Vagina (tissue), 2 donors: ENCODE measurements around the gene NAA10. TPM values are rescaled to one million over a fixed set of nuclear protein-coding genes. Genes with fewer than 3 reads are reported as not detected.
"Not testable (repeated sequence)": the region's sequence is repeated elsewhere in the genome, so short reads cannot be mapped to it uniquely, and the experiment has no call there.

Experiments
- DNase-seq, 2 donors: peaks; one replicate each; pipeline ENCODE4 v3.0.0-alpha.2; 2017; ENCODE audit errors: extremely low spot score in 2 of 2
- H3K27ac ChIP-seq: fragments of 200-600 bp; sonication (generic); one replicate; pipeline ENCODE4 v1.5.1; 2019
- H3K27me3 ChIP-seq: fragments of 200-600 bp; sonication (generic); one replicate; pipeline ENCODE4 v1.5.1; 2019
- H3K36me3 ChIP-seq, 2 donors: fragments of 200-600 bp; sonication (generic); one replicate each; pipeline ENCODE4 v1.5.1; 2017 to 2019
- H3K4me1 ChIP-seq: fragments of 200-600 bp; sonication (generic); one replicate; pipeline ENCODE4 v1.5.1; 2019
- H3K4me3 ChIP-seq, 2 donors: fragments of 200-600 bp; sonication (generic); 1 replicate in 1 of 2; 2 replicates in 1 of 2; pipeline ENCODE4 v1.5.1; 2016 to 2019
- H3K9me3 ChIP-seq: fragments of 200-600 bp; sonication (generic); one replicate; pipeline ENCODE4 v1.5.1; 2019
- CTCF ChIP-seq, 3 experiments: fragments of 450-650 bp in 2 of 3; fragments of 200-600 bp in 1 of 3; sonication (generic) in 1 of 3; IDR thresholded peaks; one replicate each; pipeline ENCODE4 v1.5.1; 2017 to 2019; ENCODE audit warnings: antibody characterized with exemption in 3 of 3, mild to moderate bottlenecking in 2 of 3, moderate library complexity in 2 of 3
- POLR2A ChIP-seq, 2 donors: fragments of 450-650 bp; IDR thresholded peaks; one replicate each; pipeline ENCODE4 v1.6.1; 2017; ENCODE audit warnings: antibody characterized with exemption in 2 of 2, mild to moderate bottlenecking in 2 of 2, moderate library complexity in 2 of 2
- POLR2AphosphoS5 ChIP-seq, 2 donors: sonication (generic); formaldehyde crosslinking; IDR thresholded peaks; one replicate each; pipeline ENCODE4 v1.9.0; 2017; ENCODE audit warnings: antibody characterized with exemption in 2 of 2, mild to moderate bottlenecking in 2 of 2, low read depth in 1 of 2; ENCODE audit not compliant: insufficient read depth in 1 of 2
- intact Hi-C: fragments of 100-400 bp; cut with DNase I; formaldehyde crosslinking; loops from one replicate; pipeline ENCODE4 v1.15.1; 2023
- total RNA-seq: library from RNA; depleted of rRNA; stranded (reverse); fragments of >200 nt; gene quantifications from one replicate; pipeline ENCODE4 v1.2.3, GENCODE V29; 2016

NAA10 gene
- 66.8 TPM for total RNA-seq

DNA sequence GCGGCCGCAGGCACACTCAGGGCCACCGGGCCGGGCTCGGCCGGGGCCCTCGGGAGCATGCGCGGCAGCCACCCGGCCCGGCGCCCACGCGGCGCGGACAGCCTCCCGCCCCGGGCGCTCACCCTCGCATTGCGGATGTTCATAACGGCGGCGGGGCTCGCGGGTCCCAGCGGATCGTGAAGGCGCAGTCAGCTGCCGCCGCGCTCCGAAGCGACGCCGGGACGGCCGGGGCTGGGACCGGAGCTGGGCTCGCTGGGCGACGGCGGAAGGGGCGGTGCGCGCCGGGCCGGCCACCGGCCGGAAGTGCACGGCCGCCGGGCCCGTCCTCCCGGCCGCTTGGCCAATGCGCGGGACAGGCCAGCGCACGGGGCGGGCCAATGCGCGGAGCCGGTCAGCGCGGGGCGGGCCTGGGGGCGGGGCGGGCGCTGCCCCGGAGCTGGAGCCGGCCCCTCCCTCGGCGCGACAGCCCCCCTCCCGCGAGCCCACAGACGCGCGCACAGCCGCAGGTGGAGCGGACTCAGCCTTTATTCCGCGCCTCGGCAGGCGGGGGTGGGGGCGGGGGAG lies at the start of gene NAA10:
NAA10 (minus strand) TSS at position 276 of the 564 bp plus-strand sequence; CDS start at position 143, 133 bp downstream.
- no peaks in the 10 kb centered on the region for H3K27me3 ChIP-seq
- H3K9me3 ChIP-seq, result no peaks in the 10 kb centered on the region
- peaks cover 15% of the 10 kb centered on the region for H3K4me1 ChIP-seq
- H3K36me3 ChIP-seq, result no peaks in the 10 kb centered on the region
- peak within 1 kb of the TSS; percentile 64 for H3K4me3 ChIP-seq
- peak within 1 kb of the TSS; percentile 48 for H3K27ac ChIP-seq
- no peak for TF ChIP-seq POLR2A (IDR thresholded peaks at IDR 0.05)
- no peak for TF ChIP-seq CTCF (IDR thresholded peaks at IDR 0.05)
- intact Hi-C loops, result no loop called here
- DNase-seq, result no peak

DNA sequence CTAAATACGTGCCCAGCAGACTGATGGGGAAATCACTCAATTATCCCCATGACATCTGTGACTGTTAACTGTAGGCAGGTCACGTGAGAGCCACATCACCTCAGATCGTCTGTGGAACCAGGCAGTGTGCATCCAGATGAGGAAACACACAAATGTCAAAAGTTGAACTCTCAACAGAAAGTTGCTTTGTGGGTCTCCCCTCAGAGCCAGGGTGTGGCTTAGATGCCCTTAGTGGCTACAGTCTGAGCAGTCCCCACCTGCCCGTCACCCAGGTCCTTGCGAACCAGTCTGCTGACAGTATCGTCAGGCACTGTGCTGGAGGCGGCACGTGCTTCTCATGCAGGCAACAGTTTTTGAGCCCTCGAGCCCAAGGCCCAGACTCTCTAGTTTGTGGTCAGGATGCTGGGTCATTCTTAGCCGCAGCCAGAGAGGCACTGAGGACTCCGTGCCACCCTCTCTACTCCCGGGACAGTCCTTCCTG lies 48.5 kb upstream of the NAA10 start:
- no peak for TF ChIP-seq POLR2A (IDR thresholded peaks at IDR 0.05)

DNA sequence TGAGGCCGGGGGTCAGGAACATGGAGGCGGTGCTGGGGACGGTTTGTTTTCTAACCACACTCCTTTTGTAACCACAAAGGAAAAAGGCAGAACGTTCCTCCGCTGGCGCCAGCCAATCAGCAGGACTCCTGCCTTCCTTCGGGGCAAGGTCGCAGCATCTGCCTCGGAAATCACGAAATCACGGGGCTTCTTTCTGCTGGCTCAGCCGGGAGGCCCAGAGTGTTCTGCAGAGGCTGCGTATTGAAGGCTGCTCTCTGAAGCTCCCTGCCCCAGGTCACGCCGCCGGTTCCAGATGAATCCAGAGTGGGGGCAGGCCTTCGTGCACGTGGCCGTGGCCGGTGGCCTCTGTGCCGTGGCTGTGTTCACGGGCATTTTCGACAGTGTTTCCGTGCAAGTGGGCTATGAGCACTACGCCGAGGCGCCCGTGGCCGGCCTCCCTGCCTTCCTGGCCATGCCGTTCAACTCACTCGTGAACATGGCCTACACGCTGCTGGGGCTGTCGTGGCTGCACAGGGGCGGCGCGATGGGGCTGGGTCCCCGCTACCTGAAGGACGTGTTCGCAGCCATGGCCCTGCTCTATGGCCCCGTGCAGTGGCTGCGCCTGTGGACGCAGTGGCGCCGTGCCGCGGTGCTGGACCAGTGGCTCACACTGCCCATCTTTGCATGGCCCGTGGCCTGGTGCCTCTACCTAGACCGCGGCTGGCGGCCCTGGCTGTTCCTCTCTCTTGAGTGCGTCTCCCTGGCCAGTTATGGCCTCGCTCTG lies 47.1 kb upstream of the NAA10 start:
- H3K27ac ChIP-seq, result peak overlapping the region; percentile 77

More for the DNA sequence above, 48.5 kb upstream of the NAA10 start:
- H3K27ac ChIP-seq, result no peak overlapping the region
- no peak overlapping the region for H3K4me3 ChIP-seq
- peaks cover 13% of the 10 kb centered on the region for H3K4me1 ChIP-seq
- no peaks in the 10 kb centered on the region for H3K36me3 ChIP-seq
- H3K27me3 ChIP-seq, result no peaks in the 10 kb centered on the region
- no peaks in the 10 kb centered on the region for H3K9me3 ChIP-seq
- intact Hi-C loops, result no loop called here
- no peak for DNase-seq

DNA sequence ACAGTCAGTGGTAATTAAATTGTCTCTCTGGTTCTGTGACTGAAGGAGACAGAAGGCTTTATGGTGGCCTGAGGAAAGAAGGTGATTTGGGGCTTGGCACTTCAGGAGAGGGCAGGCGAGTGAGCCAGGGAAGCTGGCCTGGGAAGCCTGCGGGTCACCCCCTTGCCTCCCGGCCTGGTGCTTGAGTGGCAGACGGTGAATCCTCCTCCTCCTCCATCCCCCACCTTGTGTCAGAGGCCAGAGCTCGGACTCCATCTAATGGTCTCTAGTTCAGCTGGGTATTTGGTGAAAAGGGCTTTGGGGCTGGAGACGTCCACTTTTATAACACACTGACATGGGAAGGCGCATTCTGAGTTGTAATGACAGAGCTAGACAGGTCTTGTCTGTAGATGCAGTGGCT lies 46.4 kb upstream of the NAA10 start:
- no peak for DNase-seq
- Histone ChIP-seq H3K27ac (peak overlapping the region; percentile 58), H3K36me3 (no peaks in the 10 kb centered on the region), H3K4me1 (peaks cover 13% of the 10 kb centered on the region), H3K27me3 (no peaks in the 10 kb centered on the region), H3K4me3 (no peak overlapping the region), H3K9me3 (no peaks in the 10 kb centered on the region)
- intact Hi-C loops, result no loop called here
- TF ChIP-seq CTCF (IDR thresholded peaks at IDR 0.05) (no peak), POLR2A (IDR thresholded peaks at IDR 0.05) (no peak), POLR2AphosphoS5 (IDR thresholded peaks at IDR 0.05; ENCODE audit: insufficient read depth in 1 of 2, low read depth in 1 of 2) (no peak)

More for the DNA sequence above, 47.1 kb upstream of the NAA10 start:
- TF ChIP-seq POLR2AphosphoS5 (IDR thresholded peaks at IDR 0.05; ENCODE audit: insufficient read depth in 1 of 2, low read depth in 1 of 2), result peak in 1 of 2 donors; percentile 50
- TF ChIP-seq POLR2A (IDR thresholded peaks at IDR 0.05), result no peak
- Histone ChIP-seq H3K36me3 (no peaks in the 10 kb centered on the region), H3K27me3 (no peaks in the 10 kb centered on the region), H3K4me1 (peaks cover 13% of the 10 kb centered on the region), H3K4me3 (no peak overlapping the region), H3K9me3 (no peaks in the 10 kb centered on the region)
- intact Hi-C loops, result no loop called here
- DNase-seq, result no peak

DNA sequence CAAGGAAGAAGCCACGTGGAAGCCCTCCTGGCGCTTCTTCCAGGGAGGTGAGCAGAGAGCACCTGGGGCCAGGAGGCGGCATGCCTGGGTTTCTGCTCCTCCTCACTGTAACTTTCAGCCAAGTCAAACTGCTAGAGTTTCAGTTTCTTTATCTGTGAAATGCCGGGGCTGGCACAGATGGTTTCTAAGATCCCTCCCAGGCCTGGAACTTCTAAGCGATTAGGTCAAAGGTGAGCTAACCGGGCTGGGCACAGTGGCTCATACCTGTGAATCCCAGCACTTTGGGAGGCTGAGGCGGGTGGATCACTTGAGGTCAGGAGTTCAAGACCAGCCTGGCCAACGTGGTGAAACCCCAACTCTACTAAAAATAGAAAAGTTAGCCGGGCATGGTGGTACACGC lies 45.6 kb upstream of the NAA10 start:
- H3K4me3 ChIP-seq, DNase-seq, H3K9me3 ChIP-seq, H3K27me3 ChIP-seq, H3K27ac ChIP-seq, H3K36me3 ChIP-seq, intact Hi-C loops: not testable (repeated sequence)
- H3K4me1 ChIP-seq, result peaks cover 13% of the 10 kb centered on the region

GRCh38 chrX:153974726-153975286 lies 40.0 kb upstream of the NAA10 start:
- no peak for TF ChIP-seq POLR2AphosphoS5 (IDR thresholded peaks at IDR 0.05; ENCODE audit: insufficient read depth in 1 of 2, low read depth in 1 of 2)
- TF ChIP-seq CTCF (IDR thresholded peaks at IDR 0.05), result no peak
- TF ChIP-seq POLR2A (IDR thresholded peaks at IDR 0.05), result no peak

More at GRCh38 chrX:153974726-153975286, 40.0 kb upstream of the NAA10 start:
- no peak overlapping the region for H3K4me3 ChIP-seq
- intact Hi-C loops, result no loop called here
- no peaks in the 10 kb centered on the region for H3K27me3 ChIP-seq
- peak overlapping the region; percentile 97 for H3K27ac ChIP-seq
- no peaks in the 10 kb centered on the region for H3K9me3 ChIP-seq
- DNase-seq, result no peak
- H3K36me3 ChIP-seq, result no peaks in the 10 kb centered on the region
- H3K4me1 ChIP-seq, result peaks cover 25% of the 10 kb centered on the region
